K562 (cell line): ENCODE results near the gene SORCS1. TPM values are rescaled to one million over a fixed set of nuclear protein-coding genes. Genes with fewer than 3 reads are reported as not detected.

ENCODE experiments used
- MAFG ChIP-seq: fragments of 450-650 bp; conservative IDR thresholded peaks from 2 replicates; pipeline ENCODE4 v1.6.1; 2016; ENCODE audit warnings: missing genetic modification characterization, missing compliant biosample characterization
- MGA ChIP-seq: fragments of 450-650 bp; IDR thresholded peaks from 2 replicates; pipeline ENCODE4 v1.6.1; 2016; ENCODE audit warnings: mild to moderate bottlenecking, moderate library complexity
- MTA1 ChIP-seq: fragments of 450-650 bp; IDR thresholded peaks from 2 replicates; pipeline ENCODE4 v1.6.1; 2017; ENCODE audit warnings: borderline replicate concordance
- NFE2 ChIP-seq: IDR thresholded peaks from 2 replicates; pipeline ENCODE4 v1.6.1; 2014; ENCODE audit warnings: antibody characterized with exemption, low read depth
- SNAPC5 ChIP-seq: fragments of 250-450 bp; sonication (Bioruptor Pico); IDR thresholded peaks from 2 replicates; pipeline ENCODE4 v1.8.0; 2021; ENCODE audit warnings: moderate library complexity, mild to moderate bottlenecking, inconsistent platforms
- ZNF316 ChIP-seq: fragments of 450-650 bp; IDR thresholded peaks from 2 replicates; pipeline ENCODE4 v1.6.1; 2016
- polyA plus RNA-seq, 8 experiments: library from polyadenylated mRNA; depleted of rRNA in 4 of 8; stranded (reverse) in 5 of 8; unstranded in 3 of 8; fragments of >200 nt; fragmentation: Nextera tagmentation in 2 of 8; fragmentation: Illumina TruSeq in 1 of 8; extraction: Ambion mirVana in 2 of 8; extraction: Trizol in 1 of 8; gene quantifications; 2 replicates each; pipeline versions ENCODE4 v1.2.1 to v1.2.3, GENCODE V29; 2011 to 2014; ENCODE audit warnings: inconsistent platforms in 1 of 8, missing spikeins in 1 of 8
- total RNA-seq, 7 experiments: library from RNA; depleted of rRNA in 6 of 7; stranded (reverse); fragments of >200 nt in 6 of 7; fragmentation: Illumina TruSeq in 2 of 7; extraction: Trizol in 2 of 7; gene quantifications; 2 replicates each; pipeline versions ENCODE4 v1.2.1 to v1.2.3, GENCODE V29; 2011 to 2021; ENCODE audit warnings: low replicate concordance in 1 of 7

The SORCS1 gene
- total and polyA plus RNA-seq, 9 of the 15 experiments (the other 6 are each of a cell fraction or from before 2014, with no cell fraction given) = 1.5 to 3.9 (median 2.7) TPM

- TF ChIP-seq MGA (no peak), SNAPC5 (CRISPR knock-in tag) (no peak), NFE2 (peak; percentile 57), MTA1 (no peak), MAFG (tag) (peak; percentile 69), ZNF316 (peak; percentile 29; the same call in 1 of the 2 replicates)
These were observed 112.7 kb downstream of the SORCS1 start (continued) for GRCh38 chr10:107051769-107052168.
